AG04450 (cell line): Measurements from ENCODE around the gene CEP250. TPM values are rescaled to one million over a fixed set of nuclear protein-coding genes. Genes with fewer than 3 reads are reported as not detected.

Source experiments
- CTCF ChIA-PET: fragments of 300-600, 350-600 bp; formaldehyde crosslinking; extraction: SDS; loops from one replicate; lab custom pipeline; 2022; ENCODE audit warnings: antibody characterized with exemption, inconsistent platforms; lab: Charles Lee
- POLR2A ChIA-PET: fragments of 350-600 bp; formaldehyde crosslinking; extraction: SDS; loops from one replicate; lab custom pipeline; 2021; ENCODE audit warnings: antibody characterized with exemption, inconsistent platforms; lab: Yijun Ruan, JAX
- DNase-seq: peaks from one replicate; pipeline ENCODE4 v3.0.0-alpha.2; 2011; ENCODE audit warnings: low read depth, low spot score
- H3K27ac ChIP-seq: one replicate; pipeline ENCODE4 v1.5.1; 2012; ENCODE audit warnings: low read depth, low read length, control low read depth
- H3K27me3 ChIP-seq: one replicate; pipeline ENCODE4 v1.6.0; 2012; ENCODE audit warnings: low read length; ENCODE audit not compliant: control insufficient read depth, insufficient read depth
- H3K4me3 ChIP-seq: 2 replicates; pipeline ENCODE4 v1.5.1; 2011; ENCODE audit warnings: mild to moderate bottlenecking, low read depth, low read length, control low read depth
- H3K9me3 ChIP-seq: 2 replicates; pipeline ENCODE4 v1.5.1; 2012; ENCODE audit warnings: low read length; ENCODE audit not compliant: control insufficient read depth, insufficient read depth
- CTCF ChIP-seq: IDR thresholded peaks from 2 replicates; pipeline ENCODE4 v1.5.1; 2011; ENCODE audit warnings: low read depth, low read length, control low read depth, inconsistent platforms
- polyA plus RNA-seq: library from polyadenylated mRNA; depleted of rRNA; stranded (reverse); fragments of >200 nt; gene quantifications from 2 replicates; pipeline ENCODE4 v1.2.3, GENCODE V29; 2011

CEP250 gene
- polyA plus RNA-seq, 1 experiment = 16.8 TPM

DNA sequence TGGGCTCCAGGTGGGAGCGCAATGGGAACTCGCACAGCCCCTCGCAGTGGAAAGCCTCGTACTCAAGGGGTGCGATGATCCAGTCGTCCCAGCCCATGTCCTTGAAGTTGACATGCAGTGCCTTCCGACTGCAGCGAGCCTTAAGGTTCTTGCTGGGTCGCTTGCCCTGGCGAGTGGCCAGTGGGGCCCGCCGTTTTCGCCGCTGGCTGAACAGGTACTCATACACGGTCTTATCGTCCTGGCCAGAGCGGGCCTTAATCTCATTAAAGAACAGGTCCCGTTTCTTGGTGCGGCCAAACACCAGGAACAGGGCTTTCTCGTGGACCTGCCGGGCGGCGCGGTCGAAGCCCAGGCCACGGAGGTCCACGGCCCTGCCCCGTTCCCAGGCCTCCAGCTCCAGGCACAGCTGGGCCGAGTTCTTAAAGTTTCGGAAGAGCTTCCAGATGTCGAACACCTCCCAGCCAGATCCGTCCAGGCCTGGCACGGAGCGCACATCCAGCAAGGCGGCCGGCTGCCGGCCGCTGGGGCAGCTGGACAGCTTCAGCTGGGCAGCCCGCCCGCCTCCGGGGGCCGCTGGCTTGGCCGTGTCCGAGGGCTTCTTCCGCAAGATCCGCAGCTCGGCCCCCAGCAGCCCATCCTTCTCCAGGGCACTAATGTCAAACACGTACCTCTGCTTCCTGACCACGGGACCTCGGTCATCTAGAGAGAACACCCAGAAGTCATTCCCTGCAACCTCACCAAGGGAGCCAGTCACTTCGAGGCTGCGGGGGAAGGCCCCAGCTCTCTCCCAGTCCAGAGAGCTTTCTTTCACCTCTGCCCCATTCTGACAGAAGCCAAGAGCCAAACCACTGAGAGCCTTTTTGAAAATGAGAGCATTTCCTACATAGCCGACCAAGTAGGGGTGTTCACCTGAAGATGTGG lies 21.1 kb upstream of the CEP250 start:
- Histone ChIP-seq H3K27me3 (no peaks in the 10 kb centered on the region), H3K4me3 (peak overlapping the region; percentile 33), H3K9me3 (peaks cover 6% of the 10 kb centered on the region; the same call in 1 of the 2 replicates), H3K27ac (peak overlapping the region; percentile 11)
- ChIA-PET CTCF (interaction anchor here (0.6 to 1.9 kb wide), 2 partner anchors 129 to 338 kb away, joined by 3 to 8 read pairs; no protein-coding TSS in a partner anchor), POLR2A (interaction anchor here (1.1 kb wide), 1 partner anchor 129 kb away, joined by 3 read pairs; no protein-coding TSS in a partner anchor)
- DNase-seq = no peak
- no peak for TF ChIP-seq CTCF

DNA sequence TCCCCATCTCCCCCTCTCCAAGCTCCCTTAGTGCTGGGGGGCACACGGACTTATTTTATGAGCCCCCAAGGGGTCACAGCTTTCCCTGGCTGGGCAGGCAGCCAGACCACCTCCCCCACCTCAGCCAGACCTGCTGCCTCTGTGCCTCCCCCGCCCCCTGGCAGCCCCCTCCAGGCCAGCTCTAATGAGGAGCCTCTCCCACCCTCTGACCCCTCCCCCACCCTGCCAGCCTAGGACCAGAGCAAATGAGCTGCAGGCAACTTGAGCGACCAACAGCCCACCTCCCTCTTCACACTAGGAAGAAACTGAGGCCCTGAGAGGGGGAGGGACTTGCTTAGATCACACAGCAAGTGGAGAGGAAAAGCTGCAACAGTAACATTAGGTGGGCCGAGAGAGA lies 19.2 kb upstream of the CEP250 start:
- H3K4me3 ChIP-seq = peak overlapping the region; percentile 71
- no peak for TF ChIP-seq CTCF
- peaks cover 6% of the 10 kb centered on the region; the same call in 1 of the 2 replicates for H3K9me3 ChIP-seq
- no peaks in the 10 kb centered on the region for H3K27me3 ChIP-seq
- POLR2A ChIA-PET = interaction anchor here (0.6 kb wide), 1 partner anchor 91 kb away, joined by 3 read pairs; no protein-coding TSS in a partner anchor
- CTCF ChIA-PET = interaction anchor here (0.7 to 6.8 kb wide), 4 partner anchors 11 to 291 kb away, joined by 3 to 120 read pairs (median 20); no protein-coding TSS in a partner anchor
- no peak for DNase-seq
- no peak overlapping the region for H3K27ac ChIP-seq

GRCh38 chr20:35437599-35437998 lies 17.8 kb upstream of the CEP250 start:
- CTCF ChIA-PET = interaction anchor here (0.6 to 6.8 kb wide), 9 partner anchors 9 to 408 kb away, joined by 3 to 120 read pairs (median 14); partner anchors contain the start of gene CEP250
- POLR2A ChIA-PET = interaction anchor here (1.2 kb wide), 1 partner anchor 135 kb away, joined by 4 read pairs; no protein-coding TSS in a partner anchor
- Histone ChIP-seq H3K4me3 (peak overlapping the region; percentile 71), H3K9me3 (peaks cover 6% of the 10 kb centered on the region; the same call in 1 of the 2 replicates), H3K27me3 (no peaks in the 10 kb centered on the region), H3K27ac (peak overlapping the region; percentile 82)
- no peak for DNase-seq
- no peak for TF ChIP-seq CTCF

GRCh38 chr20:35443003-35443402 lies 12.4 kb upstream of the CEP250 start:
- TF ChIP-seq CTCF = no peak
- Histone ChIP-seq H3K27me3 (no peaks in the 10 kb centered on the region), H3K4me3 (no peak overlapping the region), H3K27ac (peak overlapping the region; percentile 34), H3K9me3 (no peaks in the 10 kb centered on the region)
- ChIA-PET POLR2A (interaction anchor here (0.6 to 0.9 kb wide), 2 partner anchors 16 to 217 kb away, joined by 3 to 8 read pairs; partner anchors contain the start of gene MMP24), CTCF (interaction anchor here (0.6 to 6.8 kb wide), 2 partner anchors 121 to 139 kb away, joined by 4 to 120 read pairs; no protein-coding TSS in a partner anchor)
- DNase-seq = no peak
